HS-5 (cell line): ENCODE measurements around the gene DSE.

Source experiments
- DNase-seq: peaks from one replicate; pipeline ENCODE4 v3.0.0-alpha.2; 2012; ENCODE audit warnings: low read depth

The DSE gene

GRCh38 chr6:116388924-116389323, 18.2 kb downstream of the DSE start:
- no peak for DNase-seq

DNA sequence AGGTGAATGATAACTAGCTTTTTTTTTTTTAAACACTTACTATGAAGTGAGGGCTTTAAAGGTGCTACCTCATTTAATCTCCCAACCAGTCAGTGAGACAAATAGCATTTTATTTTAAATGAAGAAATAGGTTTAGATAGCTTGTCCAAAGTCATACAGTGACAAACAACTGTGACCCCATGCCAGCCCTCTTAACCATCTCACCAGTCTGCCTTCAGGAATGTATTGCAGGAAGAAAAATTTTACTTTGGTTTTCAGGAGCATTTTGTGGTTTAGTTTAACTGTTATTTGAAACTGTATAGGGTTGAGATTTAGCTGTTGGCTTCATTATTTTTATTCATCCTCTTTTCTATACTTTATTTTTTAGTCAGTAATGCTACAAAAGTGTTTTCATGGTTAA, 18.6 kb downstream of the DSE start:
- no peak for DNase-seq

DNA sequence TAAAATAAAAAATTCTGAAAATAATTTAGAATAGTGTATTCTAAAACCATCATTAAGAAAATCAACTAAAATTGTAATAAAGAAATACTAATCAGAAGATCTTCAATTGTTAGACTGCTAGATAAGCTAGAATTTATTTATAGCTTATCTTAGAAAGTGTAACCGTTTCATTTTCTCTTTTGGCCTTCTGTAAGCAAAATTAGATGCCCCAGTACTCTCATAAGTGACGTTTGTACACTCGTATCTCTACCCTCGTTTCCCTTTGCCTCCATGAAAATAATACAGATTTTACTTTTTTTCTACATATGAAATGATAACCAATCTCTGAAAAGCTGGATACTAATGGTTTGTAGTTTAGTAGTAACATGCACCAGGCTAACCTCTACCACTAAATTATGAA, 19.8 kb downstream of the DSE start:
- no peak for DNase-seq

DNA sequence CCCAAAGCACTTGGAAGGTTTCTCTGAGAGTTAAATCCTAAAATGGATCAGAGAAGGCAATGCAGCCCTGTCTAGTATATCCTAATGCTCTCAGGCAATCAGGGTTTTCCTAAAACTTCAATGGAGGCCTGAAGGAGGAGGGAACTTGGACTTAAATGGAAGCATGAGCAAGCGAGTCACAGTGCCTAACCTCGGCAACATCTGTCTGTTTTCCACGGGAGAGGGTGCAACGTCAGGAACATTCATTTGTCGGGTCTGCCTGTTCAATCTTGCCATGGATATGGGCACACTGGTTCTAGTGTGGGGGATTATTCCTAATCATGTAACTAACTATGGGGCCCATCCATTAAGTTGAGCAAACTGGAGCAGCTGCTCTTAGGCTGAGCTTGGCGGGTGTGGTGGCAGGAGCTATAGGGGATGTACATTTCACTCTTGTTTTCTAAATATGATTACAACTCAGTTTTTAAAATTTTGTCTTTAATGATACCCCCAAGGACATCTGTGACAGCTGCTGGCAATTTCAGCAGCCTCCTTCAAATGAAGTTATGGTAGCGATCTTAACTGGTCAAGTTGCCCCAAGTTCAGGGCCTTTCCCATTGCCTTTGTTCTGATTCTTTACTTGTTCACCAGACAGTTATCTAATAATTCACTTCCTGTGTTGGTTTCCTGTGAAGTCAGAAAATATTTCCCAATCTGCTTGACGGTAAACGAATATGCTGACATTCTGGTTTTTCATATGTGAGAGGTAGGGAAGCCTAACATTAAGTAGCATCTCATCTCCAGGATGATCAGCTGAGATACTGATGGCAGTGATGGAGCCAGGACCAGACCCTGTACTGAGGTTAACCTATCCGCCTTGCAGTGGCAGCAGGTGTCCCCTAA, 21.6 kb downstream of the DSE start:
- DNase-seq, result no peak

GRCh38 chr6:116393430-116393829, 22.7 kb downstream of the DSE start:
- no peak for DNase-seq

DNA sequence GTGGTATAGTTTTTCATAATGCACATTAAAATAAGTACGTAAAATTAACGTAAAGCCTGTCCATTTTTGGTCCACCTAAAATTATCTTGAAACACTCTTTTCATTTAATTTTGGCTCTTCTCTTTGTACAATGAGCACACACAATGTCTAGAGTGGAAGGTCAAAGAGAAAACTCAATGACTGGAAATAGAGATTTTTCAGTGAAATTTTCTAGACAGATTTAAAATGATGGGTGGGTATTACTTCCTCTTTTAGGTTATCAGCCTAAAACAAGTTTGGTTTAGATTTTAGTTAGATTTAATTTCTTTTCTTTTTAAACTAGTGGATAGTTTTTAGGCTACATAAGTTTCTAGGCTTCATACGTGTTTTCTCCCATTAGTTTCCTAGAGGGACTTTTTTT, 24.9 kb downstream of the DSE start:
- DNase-seq, result no peak

DNA sequence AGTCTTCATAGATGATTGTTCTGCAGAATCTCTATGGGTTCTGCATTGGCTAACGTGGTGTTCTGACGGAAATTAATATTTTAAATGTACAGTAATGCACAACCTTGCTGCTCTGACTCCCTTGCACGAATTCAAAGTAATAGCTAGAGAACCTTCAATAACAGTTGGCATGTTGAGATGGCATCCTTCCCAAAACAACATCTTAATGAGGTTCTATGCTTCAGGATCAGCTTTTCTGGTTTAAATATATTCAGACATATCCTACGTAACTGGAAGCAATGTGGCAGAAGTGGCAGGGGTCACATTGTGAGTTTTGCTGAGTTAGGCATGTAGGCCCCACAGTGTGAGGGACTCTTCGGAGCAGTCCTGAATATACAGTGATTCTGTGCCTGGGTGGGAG, 25.7 kb downstream of the DSE start:
- no peak for DNase-seq

GRCh38 chr6:116397914-116398313, 27.2 kb downstream of the DSE start:
- DNase-seq, result no peak

DNA sequence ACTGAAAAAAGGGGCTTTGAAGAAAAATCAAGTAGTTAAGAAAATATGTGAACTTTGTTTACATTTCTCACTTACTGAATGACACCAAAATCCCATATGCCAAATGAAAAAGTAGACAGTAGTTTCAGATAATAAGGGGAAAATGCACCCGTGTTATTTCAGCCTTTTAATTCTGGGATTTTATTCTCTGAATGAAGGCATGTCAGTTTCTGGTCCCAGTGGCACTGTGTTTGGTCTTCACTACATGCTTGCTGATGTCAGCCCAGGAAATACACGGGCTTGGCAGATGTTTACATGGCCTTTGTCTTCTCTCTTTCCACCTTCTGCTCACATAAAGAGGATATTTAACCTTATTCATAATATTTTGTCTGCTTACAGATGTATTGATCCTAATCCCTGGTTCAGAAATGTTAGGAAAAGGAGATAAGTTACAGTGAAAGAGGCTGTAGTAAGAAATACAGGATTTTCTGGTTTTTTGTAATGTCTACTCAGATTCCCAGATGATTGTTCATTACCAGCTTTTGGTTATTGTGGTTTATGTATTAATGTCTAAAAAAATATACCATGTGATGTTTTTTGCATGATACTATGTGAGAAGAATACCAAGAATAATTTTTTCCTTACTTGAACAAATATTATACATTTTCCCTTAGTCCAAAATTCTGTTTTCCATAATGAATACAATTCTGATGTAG, 27.7 kb downstream of the DSE start:
- DNase-seq, result no peak

- no peak for DNase-seq
Measured at GRCh38 chr6:116399287-116399686, 28.5 kb downstream of the DSE start.

DNA sequence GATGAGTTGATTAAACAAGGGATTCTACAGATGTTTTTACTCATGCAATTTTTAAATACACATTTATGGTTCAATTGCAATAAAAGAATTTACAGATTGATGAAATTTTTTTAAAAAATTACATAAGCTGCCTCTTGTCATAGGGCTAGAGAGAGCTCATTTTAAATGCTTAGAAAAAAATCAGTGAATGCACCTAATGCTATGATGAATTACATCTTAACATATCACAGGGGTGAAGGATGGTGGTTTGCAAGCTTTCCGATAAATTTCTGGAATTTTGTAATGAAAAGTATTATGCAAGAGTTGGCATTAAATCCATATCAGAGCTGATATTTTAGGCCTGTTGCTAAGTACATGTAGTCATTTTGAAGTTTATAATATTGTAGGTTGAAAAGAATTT, 29.6 kb downstream of the DSE start:
- DNase-seq, result no peak

GRCh38 chr6:116402108-116402937, 31.6 kb downstream of the DSE start:
- DNase-seq, result no peak

DNA sequence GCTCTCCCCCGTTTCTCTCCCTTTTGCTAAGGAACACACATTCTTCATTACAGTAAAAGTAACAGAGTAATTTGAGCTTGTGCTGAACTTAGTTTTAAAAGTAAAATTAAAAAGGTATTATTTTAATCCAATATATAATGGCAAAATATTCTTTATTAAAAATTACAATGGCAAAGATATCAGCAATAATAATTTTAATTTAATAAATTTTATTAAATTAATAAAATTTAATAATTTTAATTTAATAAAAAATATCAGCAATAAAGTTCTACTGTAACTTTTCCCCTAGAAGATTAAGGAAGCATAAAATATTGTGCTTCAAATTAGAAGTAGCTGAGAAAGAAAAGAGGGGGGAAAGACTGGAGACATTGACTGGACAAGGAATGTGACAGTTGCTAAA, 32.5 kb downstream of the DSE start:
- no peak for DNase-seq

GRCh38 chr6:116404696-116405095, 33.9 kb downstream of the DSE start:
- no peak for DNase-seq

GRCh38 chr6:116405138-116405537, 34.4 kb downstream of the DSE start:
- no peak for DNase-seq

- no peak for DNase-seq
Measured at GRCh38 chr6:116405652-116406356, 35.1 kb downstream of the DSE start.

GRCh38 chr6:116406678-116407345, 36.1 kb downstream of the DSE start:
- DNase-seq, result no peak

GRCh38 chr6:116408491-116408890, 37.7 kb downstream of the DSE start:
- DNase-seq, result no peak

- DNase-seq, result no peak
Measured at GRCh38 chr6:116409756-116410155, 39.0 kb downstream of the DSE start.

- no peak for DNase-seq
Measured at GRCh38 chr6:116411284-116411623, 40.5 kb downstream of the DSE start.

DNA sequence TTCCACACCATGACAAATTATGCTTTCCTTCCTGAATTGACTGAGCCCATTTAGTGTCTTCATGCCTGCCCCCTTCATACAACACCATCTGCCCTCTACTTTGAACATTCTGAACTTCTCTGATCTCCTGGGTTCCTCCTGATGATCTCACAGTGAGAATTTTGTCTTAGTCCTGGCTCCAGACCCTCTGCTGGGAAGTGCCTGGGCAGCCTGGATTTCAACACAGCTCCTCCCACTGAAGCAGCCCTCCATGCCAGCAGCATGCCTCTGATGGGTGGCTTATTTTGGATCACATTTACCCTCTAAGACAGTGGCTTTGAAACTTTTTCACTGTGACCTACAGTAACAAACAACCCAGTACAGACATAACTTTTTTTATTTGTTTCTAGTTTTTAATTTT, 41.5 kb downstream of the DSE start:
- no peak for DNase-seq

GRCh38 chr6:116413357-116413756, 42.6 kb downstream of the DSE start:
- no peak for DNase-seq
